ENCODE measurements around the gene POLR3GL.

The POLR3GL gene

DNA sequence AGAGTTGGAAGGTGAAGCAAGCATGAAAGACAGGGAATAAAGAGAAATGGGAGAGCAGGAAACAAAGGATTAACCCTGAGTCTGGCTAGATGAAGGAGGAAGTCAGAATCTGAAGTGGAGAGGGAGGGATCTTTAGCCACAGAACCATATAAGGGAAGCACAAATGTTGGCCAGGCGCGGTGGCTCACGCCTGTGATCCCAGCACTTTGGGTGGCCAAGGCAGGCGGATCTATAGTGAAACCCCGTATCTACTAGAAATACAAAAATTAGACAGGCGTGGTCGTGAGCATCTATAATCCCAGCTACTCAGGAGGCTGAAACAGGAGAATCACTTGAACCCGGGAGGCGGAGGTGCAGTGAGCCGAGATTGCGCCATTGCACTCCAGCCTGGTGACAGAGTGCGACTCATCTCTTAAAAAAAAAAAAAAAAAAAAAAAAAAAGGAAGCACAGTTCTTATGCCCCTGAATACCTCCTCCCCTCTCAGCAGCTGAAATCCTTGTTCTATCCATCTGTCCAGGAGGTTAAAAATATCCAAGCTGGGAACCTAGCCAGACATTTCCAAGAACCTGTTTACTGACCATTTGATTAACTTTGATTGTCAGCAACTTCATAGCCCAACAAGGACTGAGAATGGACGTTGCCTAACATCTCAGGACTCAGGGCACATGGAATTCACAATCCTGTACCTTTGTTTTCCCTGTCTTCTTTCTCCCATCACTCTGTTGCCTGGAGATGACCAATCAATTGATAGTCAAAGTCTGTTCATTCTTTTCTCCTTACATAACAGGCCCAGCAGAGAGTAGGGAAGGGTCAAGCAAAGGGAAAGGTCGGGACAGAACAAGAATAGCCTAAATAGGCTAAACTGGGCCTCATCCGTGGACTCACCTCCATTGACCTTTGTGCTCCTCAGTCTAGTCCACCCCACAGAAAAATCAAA, 21.3 kb downstream of the POLR3GL start:
- in situ Hi-C loops (cut with HindIII; ENCODE audit: low sequenced_read_pairs), result no loop called here
- no peak overlapping the region for H3K4me3 ChIP-seq (ENCODE audit: low read depth, low read length)
- TF ChIP-seq, protein P1, sequence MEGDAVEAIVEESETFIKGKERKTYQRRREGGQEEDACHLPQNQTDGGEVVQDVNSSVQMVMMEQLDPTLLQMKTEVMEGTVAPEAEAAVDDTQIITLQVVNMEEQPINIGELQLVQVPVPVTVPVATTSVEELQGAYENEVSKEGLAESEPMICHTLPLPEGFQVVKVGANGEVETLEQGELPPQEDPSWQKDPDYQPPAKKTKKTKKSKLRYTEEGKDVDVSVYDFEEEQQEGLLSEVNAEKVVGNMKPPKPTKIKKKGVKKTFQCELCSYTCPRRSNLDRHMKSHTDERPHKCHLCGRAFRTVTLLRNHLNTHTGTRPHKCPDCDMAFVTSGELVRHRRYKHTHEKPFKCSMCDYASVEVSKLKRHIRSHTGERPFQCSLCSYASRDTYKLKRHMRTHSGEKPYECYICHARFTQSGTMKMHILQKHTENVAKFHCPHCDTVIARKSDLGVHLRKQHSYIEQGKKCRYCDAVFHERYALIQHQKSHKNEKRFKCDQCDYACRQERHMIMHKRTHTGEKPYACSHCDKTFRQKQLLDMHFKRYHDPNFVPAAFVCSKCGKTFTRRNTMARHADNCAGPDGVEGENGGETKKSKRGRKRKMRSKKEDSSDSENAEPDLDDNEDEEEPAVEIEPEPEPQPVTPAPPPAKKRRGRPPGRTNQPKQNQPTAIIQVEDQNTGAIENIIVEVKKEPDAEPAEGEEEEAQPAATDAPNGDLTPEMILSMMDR (IDR thresholded peaks at IDR 0.05; ENCODE audit: low read depth, low read length, missing control alignments), result no peak
- DNase-seq (ENCODE audit: low read depth), result no peak

DNA sequence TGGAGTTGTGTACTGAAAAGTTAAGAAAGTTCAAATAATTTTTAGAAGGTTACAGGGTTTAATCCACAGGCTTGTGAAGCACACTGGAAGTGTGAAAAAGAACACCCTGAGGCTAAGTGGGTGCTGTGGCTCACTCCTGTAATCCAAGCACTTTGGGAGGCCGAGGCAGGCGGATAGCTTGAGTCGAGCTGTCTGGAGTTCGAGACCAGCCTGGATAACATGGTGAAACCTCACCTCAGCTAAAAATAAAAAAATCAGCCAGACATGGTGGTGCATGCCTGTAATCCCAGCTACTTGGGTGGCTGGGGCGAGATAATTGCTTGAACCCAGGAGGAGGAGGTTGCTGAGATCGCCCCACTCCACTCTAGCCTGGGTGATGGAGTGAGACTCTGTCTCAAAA, 22.1 kb downstream of the POLR3GL start:
- no peak for DNase-seq (ENCODE audit: low read depth)
- H3K4me3 ChIP-seq (ENCODE audit: low read depth, low read length), result no peak overlapping the region
- in situ Hi-C loops (cut with HindIII; ENCODE audit: low sequenced_read_pairs), result no loop called here

DNA sequence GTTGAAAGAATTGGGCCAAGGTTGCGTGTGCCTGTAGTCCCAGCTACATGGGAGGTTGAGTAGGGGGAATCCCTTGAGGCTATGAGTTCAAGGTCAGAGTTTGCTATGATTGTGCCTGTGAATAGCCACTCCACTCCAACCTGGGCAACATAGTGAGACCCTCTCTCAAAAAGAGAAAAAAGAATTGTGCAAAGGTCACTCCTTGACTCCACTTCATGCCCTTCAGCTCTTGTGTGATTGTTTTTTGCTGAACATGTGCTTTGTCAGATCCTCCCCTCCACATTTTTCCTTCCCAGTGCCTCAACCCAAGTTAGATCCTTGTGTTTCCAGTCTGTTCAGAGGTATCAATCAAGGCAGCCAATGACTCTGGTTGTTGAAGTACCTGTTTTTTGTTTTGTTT, 23.4 kb downstream of the POLR3GL start:
- no peak for DNase-seq (ENCODE audit: low read depth)
- in situ Hi-C loops (cut with HindIII; ENCODE audit: low sequenced_read_pairs), result no loop called here

More for the DNA sequence above, 22.1 kb downstream of the POLR3GL start:
- TF ChIP-seq, protein P1 (IDR thresholded peaks at IDR 0.05; ENCODE audit: low read depth, low read length, missing control alignments), result no peak

DNA sequence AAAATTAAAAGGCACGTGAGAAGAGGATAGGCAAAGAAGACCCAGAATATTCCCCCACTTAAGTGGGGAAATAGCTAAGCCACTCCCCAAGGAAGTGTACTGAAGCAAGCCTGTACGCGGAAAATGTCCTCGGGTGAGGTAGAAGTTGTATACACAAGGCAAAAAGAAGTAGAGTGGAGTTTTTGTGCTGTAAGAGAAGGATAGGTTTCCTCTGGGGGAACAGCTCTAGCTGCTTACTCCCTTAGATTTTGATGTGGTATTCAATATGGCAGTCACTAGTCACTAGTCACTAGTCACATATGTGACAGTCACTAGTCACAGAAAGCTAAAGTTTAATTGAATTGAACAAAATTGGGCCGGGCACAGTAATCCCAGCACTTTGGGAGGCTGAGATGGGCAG, 24.3 kb downstream of the POLR3GL start:
- in situ Hi-C loops (cut with HindIII; ENCODE audit: low sequenced_read_pairs), result no loop called here
- H3K4me3 ChIP-seq (ENCODE audit: low read depth, low read length), result no peak overlapping the region
- DNase-seq (ENCODE audit: low read depth), result no peak
- TF ChIP-seq, protein P1 (IDR thresholded peaks at IDR 0.05; ENCODE audit: low read depth, low read length, missing control alignments), result no peak

More for the DNA sequence above, 23.4 kb downstream of the POLR3GL start:
- no peak overlapping the region for H3K4me3 ChIP-seq (ENCODE audit: low read depth, low read length)
- TF ChIP-seq, protein P1 (IDR thresholded peaks at IDR 0.05; ENCODE audit: low read depth, low read length, missing control alignments), result no peak

DNA sequence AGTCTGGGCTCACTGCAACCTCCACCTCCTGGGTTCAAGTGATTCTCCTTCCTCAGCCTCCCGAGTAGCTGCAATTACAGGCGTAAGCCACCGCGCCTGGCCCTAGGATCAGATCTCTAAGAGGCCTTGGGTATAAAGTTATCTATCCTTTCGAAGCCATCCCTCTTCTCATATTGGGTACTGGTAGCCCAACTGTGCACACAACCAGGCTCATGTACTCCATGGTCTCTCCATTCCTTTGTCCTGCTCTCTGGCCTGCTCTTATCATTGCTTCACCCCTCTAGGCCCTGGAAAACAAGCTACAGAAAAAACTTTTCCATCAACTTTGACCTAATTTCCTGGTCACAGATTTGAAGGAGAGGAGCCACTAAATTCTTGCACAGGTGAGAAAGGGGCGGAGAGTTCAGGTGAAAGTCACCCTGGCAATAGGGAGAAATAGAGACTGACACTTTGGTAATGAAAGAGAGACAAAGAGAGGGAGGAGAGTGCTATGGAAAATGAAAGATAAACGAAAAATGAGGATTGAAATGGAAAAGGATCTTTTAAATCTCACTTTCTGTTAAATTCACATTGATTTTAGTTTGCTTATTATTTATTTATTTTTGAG, 25.9 kb downstream of the POLR3GL start:
- no peak overlapping the region for H3K4me3 ChIP-seq (ENCODE audit: low read depth, low read length)
- no peak for DNase-seq (ENCODE audit: low read depth)
- TF ChIP-seq, protein P1 (IDR thresholded peaks at IDR 0.05; ENCODE audit: low read depth, low read length, missing control alignments), result no peak
- in situ Hi-C loops (cut with HindIII; ENCODE audit: low sequenced_read_pairs), result no loop called here

DNA sequence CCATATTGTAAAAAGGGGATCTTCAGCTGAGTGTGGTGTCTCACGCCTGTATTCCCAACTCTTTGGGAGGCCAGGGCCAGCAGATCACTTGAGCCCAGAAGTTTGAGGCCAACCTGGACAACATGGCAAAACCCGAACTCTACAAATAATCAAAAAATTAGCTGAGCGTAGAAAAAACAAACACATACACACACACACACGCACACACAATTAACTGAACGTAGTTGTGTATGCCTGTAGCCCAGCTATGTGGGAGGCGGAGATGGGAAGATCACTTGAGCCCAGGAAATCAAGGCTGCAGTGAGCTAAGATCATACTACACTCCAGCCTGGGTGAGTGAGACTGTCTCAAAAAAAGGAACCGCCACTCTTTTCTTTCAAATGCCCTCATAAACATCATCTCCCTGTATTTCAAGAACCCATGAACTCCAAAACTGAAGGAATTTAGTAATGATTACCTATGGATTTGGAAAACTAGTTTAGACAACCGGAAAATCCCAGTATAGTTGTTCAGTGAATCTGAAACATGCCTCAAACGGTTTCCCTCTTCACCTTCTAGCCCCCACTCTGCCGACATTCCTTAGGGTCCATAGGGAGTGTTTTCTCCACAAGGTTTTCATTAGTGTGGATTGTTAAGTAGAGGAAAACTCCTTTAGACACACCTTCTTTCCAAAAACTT, 27.4 kb downstream of the POLR3GL start:
- TF ChIP-seq, protein P1 (IDR thresholded peaks at IDR 0.05; ENCODE audit: low read depth, low read length, missing control alignments), result no peak
- in situ Hi-C loops (cut with HindIII; ENCODE audit: low sequenced_read_pairs), result no loop called here
- H3K4me3 ChIP-seq (ENCODE audit: low read depth, low read length), result peak overlapping the region; percentile 65

More for the DNA sequence above, 27.4 kb downstream of the POLR3GL start:
- DNase-seq (ENCODE audit: low read depth), result no peak

All from astrocyte of the cerebellum (primary cell).